H9 (cell line): ENCODE data around the gene PCF11. TPM values are rescaled to one million over a fixed set of nuclear protein-coding genes. Genes with fewer than 3 reads are reported as not detected.

Experiments used
- DNase-seq: peaks from one replicate; pipeline ENCODE4 v3.0.0-alpha.2; 2017
- H2AFZ ChIP-seq: one replicate; pipeline ENCODE4 v1.6.1; 2013; ENCODE audit warnings: mild to moderate bottlenecking, low read length, control low read depth, moderate library complexity
- H2AK5ac ChIP-seq: 2 replicates; pipeline ENCODE4 v1.6.1; 2013; ENCODE audit warnings: low read length, control low read depth, mixed read lengths; ENCODE audit not compliant: insufficient read length
- H2BK120ac ChIP-seq: one replicate; pipeline ENCODE4 v1.6.1; 2013; ENCODE audit warnings: low read depth, mild to moderate bottlenecking, low read length, control low read depth, inconsistent platforms; ENCODE audit not compliant: poor library complexity, severe bottlenecking
- H2BK12ac ChIP-seq: 2 replicates; pipeline ENCODE4 v1.6.1; 2013; ENCODE audit warnings: low read length, control low read depth, mixed read lengths, low read depth; ENCODE audit not compliant: insufficient read length
- H2BK15ac ChIP-seq: 2 replicates; pipeline ENCODE4 v1.6.1; 2013; ENCODE audit warnings: low read depth, low read length, control low read depth
- H2BK20ac ChIP-seq: one replicate; pipeline ENCODE4 v1.6.1; 2013; ENCODE audit warnings: low read depth, mild to moderate bottlenecking, low read length, control low read depth, inconsistent platforms; ENCODE audit not compliant: poor library complexity, severe bottlenecking
- H2BK5ac ChIP-seq: 2 replicates; pipeline ENCODE4 v1.6.1; 2013; ENCODE audit warnings: low read length, control low read depth, mixed read lengths; ENCODE audit not compliant: insufficient read length
- H3K14ac ChIP-seq: 2 replicates; pipeline ENCODE4 v1.6.1; 2013; ENCODE audit warnings: low read length, control low read depth; ENCODE audit not compliant: insufficient read depth
- H3K18ac ChIP-seq: 2 replicates; pipeline ENCODE4 v1.6.1; 2013; ENCODE audit warnings: low read depth, mild to moderate bottlenecking, mixed read lengths, low read length, control low read depth; ENCODE audit not compliant: insufficient read length
- H3K23ac ChIP-seq: 2 replicates; pipeline ENCODE4 v1.6.1; 2013; ENCODE audit warnings: low read length, control low read depth, mixed read lengths, low read depth; ENCODE audit not compliant: insufficient read length
- H3K23me2 ChIP-seq: 2 replicates; pipeline ENCODE4 v1.6.1; 2013; ENCODE audit warnings: low read depth, mild to moderate bottlenecking, mixed read lengths, low read length, control low read depth; ENCODE audit not compliant: insufficient read length, poor library complexity, severe bottlenecking
- H3K27ac ChIP-seq: 2 replicates; pipeline ENCODE4 v1.5.1; 2013; ENCODE audit warnings: low read length, control low read depth, mixed read lengths, low read depth; ENCODE audit not compliant: insufficient read length
- H3K27me3 ChIP-seq: 2 replicates; pipeline ENCODE4 v1.6.1; 2013; ENCODE audit warnings: low read length, control low read depth, inconsistent platforms; ENCODE audit not compliant: insufficient read depth
- H3K4ac ChIP-seq: 2 replicates; pipeline ENCODE4 v1.6.1; 2013; ENCODE audit warnings: low read depth, mild to moderate bottlenecking, control low read depth, inconsistent platforms, low read length, moderate library complexity
- H3K4me1 ChIP-seq: 2 replicates; pipeline ENCODE4 v1.6.1; 2013; ENCODE audit warnings: low read length, control low read depth, inconsistent platforms; ENCODE audit not compliant: insufficient read depth
- H3K4me2 ChIP-seq: 2 replicates; pipeline ENCODE4 v1.6.1; 2013; ENCODE audit warnings: low read length, control low read depth, mixed read lengths; ENCODE audit not compliant: insufficient read length, insufficient read depth
- H3K56ac ChIP-seq: 2 replicates; pipeline ENCODE4 v1.6.1; 2013; ENCODE audit warnings: low read depth, mild to moderate bottlenecking, mixed read lengths, low read length, control low read depth; ENCODE audit not compliant: insufficient read length
- H3K79me1 ChIP-seq: 2 replicates; pipeline ENCODE4 v1.6.1; 2013; ENCODE audit warnings: low read depth, mild to moderate bottlenecking, moderate library complexity, low read length, control low read depth, inconsistent platforms; ENCODE audit not compliant: insufficient read depth, poor library complexity, severe bottlenecking
- H3K79me2 ChIP-seq: 2 replicates; pipeline ENCODE4 v1.6.1; 2013; ENCODE audit warnings: low read length, control low read depth, inconsistent platforms; ENCODE audit not compliant: insufficient read depth
- H3K9ac ChIP-seq: 2 replicates; pipeline ENCODE4 v1.6.1; 2013; ENCODE audit warnings: low read length, control low read depth, mixed read lengths; ENCODE audit not compliant: insufficient read length; ENCODE audit errors: extremely low read depth
- H3K9me3 ChIP-seq: one replicate; pipeline ENCODE4 v1.6.1; 2013; ENCODE audit warnings: low read depth, low read length, inconsistent platforms; ENCODE audit not compliant: control insufficient read depth
- H3T11ph ChIP-seq: one replicate; pipeline ENCODE4 v1.6.1; 2013; ENCODE audit warnings: mild to moderate bottlenecking, low read length, control low read depth, inconsistent platforms
- H4K20me1 ChIP-seq: one replicate; pipeline ENCODE4 v1.6.1; 2013; ENCODE audit not compliant: control insufficient read depth, insufficient read length, insufficient read depth
- H4K5ac ChIP-seq: 2 replicates; pipeline ENCODE4 v1.6.1; 2013; ENCODE audit warnings: low read depth, mild to moderate bottlenecking, mixed read lengths, low read length, control low read depth; ENCODE audit not compliant: insufficient read length
- H4K8ac ChIP-seq: replicated peaks from 2 replicates; pipeline ENCODE4 v1.6.1; 2013; ENCODE audit warnings: low read length, control low read depth, mixed read lengths, low read depth; ENCODE audit not compliant: insufficient read length
- H4K91ac ChIP-seq: 2 replicates; pipeline ENCODE4 v1.6.1; 2013; ENCODE audit warnings: low read depth, mild to moderate bottlenecking, moderate library complexity, mixed read lengths, low read length, control low read depth; ENCODE audit not compliant: insufficient read length
- H3K27ac Mint-ChIP-seq, 3 experiments: 2 replicates in 2 of 3; 3 replicates in 1 of 3; pipeline ENCODE4 v1.8.0; 2020 to 2021; ENCODE audit warnings: mixed read lengths in 3 of 3, mild to moderate bottlenecking in 1 of 3, moderate library complexity in 1 of 3
- H3K27me3 Mint-ChIP-seq: 2 replicates; pipeline ENCODE4 v1.8.0; 2021; ENCODE audit warnings: low read depth, mild to moderate bottlenecking, moderate library complexity, mixed read lengths
- H3K36me3 Mint-ChIP-seq, 3 experiments: 2 replicates in 2 of 3; 3 replicates in 1 of 3; pipeline ENCODE4 v1.8.0; 2020 to 2021; ENCODE audit warnings: low read depth in 3 of 3, mixed read lengths in 3 of 3; ENCODE audit not compliant: insufficient read depth in 1 of 3
- H3K4me1 Mint-ChIP-seq, 2 experiments: 2 replicates each; pipeline ENCODE4 v1.8.0; 2020; ENCODE audit warnings: mixed read lengths in 2 of 2
- H3K4me3 Mint-ChIP-seq, 2 experiments: 2 replicates in 1 of 2; 3 replicates in 1 of 2; pipeline ENCODE4 v1.8.0; 2020 to 2021; ENCODE audit warnings: mild to moderate bottlenecking in 2 of 2, mixed read lengths in 2 of 2, moderate library complexity in 1 of 2
- H3K9me3 Mint-ChIP-seq, 2 experiments: 2 replicates in 1 of 2; 3 replicates in 1 of 2; pipeline ENCODE4 v1.8.0; 2020; ENCODE audit warnings: mild to moderate bottlenecking in 2 of 2, mixed read lengths in 2 of 2, moderate library complexity in 1 of 2
- CTCF ChIP-seq: fragments of 200-600 bp; sonication (generic); conservative IDR thresholded peaks from 3 replicates; pipeline ENCODE4 v1.8.0; 2021; ENCODE audit warnings: antibody characterized with exemption, mild to moderate bottlenecking
- WGBS: extraction: QIAGEN DNeasy Blood & Tissue Kit; methylation state at CpG from one replicate; pipeline ENCODE4 v1.1.7; 2013; ENCODE audit warnings: missing lambda C conversion rate, low lambda C conversion rate, mixed read lengths; ENCODE audit not compliant: insufficient read length; ENCODE audit errors: extremely low coverage; 5-methylcytosine and 5-hydroxymethylcytosine counted together
- total RNA-seq: library from RNA; stranded (reverse); gene quantifications from 2 replicates; pipeline ENCODE4 v1.2.1, GENCODE V29; 2021

The PCF11 gene
- total RNA-seq, 1 experiment from 2014 or later = 50.9 TPM

GRCh38 chr11:83170865-83171264, 13.9 kb downstream of the PCF11 start:
- Histone ChIP-seq H3K4me1 (no peaks in the 10 kb centered on the region), H2BK20ac (no peak overlapping the region), H3K23ac (no peak overlapping the region), H4K5ac (no peak overlapping the region), H2BK120ac (no peak overlapping the region), H3K9ac (no peak overlapping the region), H4K8ac (no peak overlapping the region), H3K14ac (no peak overlapping the region), H3K23me2 (no peaks in the 10 kb centered on the region), H3K18ac (no peak overlapping the region), H2AK5ac (no peak overlapping the region), H2BK15ac (no peak overlapping the region), H3K4ac (no peak overlapping the region), H3K9me3 (no peaks in the 10 kb centered on the region), H3K79me1 (peaks cover 7% of the 10 kb centered on the region), H4K20me1 (no peaks in the 10 kb centered on the region), H3K4me2 (no peak overlapping the region), H3K56ac (no peak overlapping the region), H2BK5ac (no peak overlapping the region), H3K27ac (no peak overlapping the region), H2AFZ (no peak overlapping the region), H3K79me2 (peaks cover 16% of the 10 kb centered on the region; the same call in 1 of the 2 replicates), H3T11ph (no peak overlapping the region), H3K27me3 (no peaks in the 10 kb centered on the region), H2BK12ac (no peak overlapping the region), H4K91ac (no peak overlapping the region)
- WGBS = no CpG with 5 or more reads among the region's 2 CpGs
- TF ChIP-seq CTCF = no peak
- DNase-seq = no peak
- Mint-ChIP-seq H3K9me3 (no peaks in the 10 kb centered on the region; a peak in 1 of 5 replicates), H3K4me1 (peaks cover 15 to 19% of the 10 kb centered on the region in 2 experiments), H3K27me3 (no peaks in the 10 kb centered on the region), H3K36me3 (peaks cover 40 to 84% (median 70%) of the 10 kb centered on the region in 3 experiments), H3K27ac (no peak overlapping the region), H3K4me3 (no peak overlapping the region)
